Smooth muscle cell (in vitro differentiated cells): ENCODE results near the gene DCUN1D1. TPM values are rescaled to one million over a fixed set of nuclear protein-coding genes. Genes with fewer than 3 reads are reported as not detected.

Experiments
- DNase-seq: peaks from one replicate; lab custom pipeline; 2025; ENCODE audit not compliant: unreplicated experiment; lab: John Stamatoyannopoulos, UW
- H2AFZ ChIP-seq: fragments of 200-600 bp; sonication (generic); 2 replicates; pipeline ENCODE4 v1.6.0; 2016; ENCODE audit warnings: antibody characterized with exemption, low read depth, mild to moderate bottlenecking
- H3F3A ChIP-seq: fragments of 200-600 bp; sonication (generic); 2 replicates; pipeline ENCODE4 v1.6.0; 2017; ENCODE audit warnings: antibody characterized with exemption, low read depth
- H3K27ac ChIP-seq: fragments of 200-600 bp; sonication (generic); 2 replicates; pipeline ENCODE4 v1.5.1; 2016; ENCODE audit warnings: low read depth, mild to moderate bottlenecking
- H3K27me3 ChIP-seq: fragments of 200-600 bp; sonication (generic); 2 replicates; pipeline ENCODE4 v1.6.1; 2016; ENCODE audit warnings: low read depth, mild to moderate bottlenecking
- H3K36me3 ChIP-seq: fragments of 200-600 bp; sonication (generic); 2 replicates; pipeline ENCODE4 v1.5.1; 2016; ENCODE audit warnings: low read depth
- H3K4me1 ChIP-seq: fragments of 200-600 bp; sonication (generic); 2 replicates; pipeline ENCODE4 v1.5.1; 2016; ENCODE audit warnings: low read depth
- H3K4me2 ChIP-seq: fragments of 200-600 bp; sonication (generic); 2 replicates; pipeline ENCODE4 v1.6.0; 2016; ENCODE audit warnings: mild to moderate bottlenecking
- H3K4me3 ChIP-seq: fragments of 200-600 bp; sonication (generic); 2 replicates; pipeline ENCODE4 v1.5.1; 2016; ENCODE audit warnings: mild to moderate bottlenecking
- H3K79me2 ChIP-seq: fragments of 200-600 bp; sonication (generic); 2 replicates; pipeline ENCODE4 v1.6.0; 2016; ENCODE audit warnings: low read depth, mild to moderate bottlenecking
- H3K9ac ChIP-seq: fragments of 200-600 bp; sonication (generic); 2 replicates; pipeline ENCODE4 v1.6.0; 2016; ENCODE audit warnings: low read depth
- H3K9me3 ChIP-seq: fragments of 200-600 bp; sonication (generic); replicated peaks from 2 replicates; pipeline ENCODE4 v1.5.1; 2016; ENCODE audit warnings: low read depth
- H4K20me1 ChIP-seq: fragments of 200-600 bp; sonication (generic); 2 replicates; pipeline ENCODE4 v1.6.0; 2016; ENCODE audit warnings: low read depth
- CTCF ChIP-seq: fragments of 200-600 bp; sonication (generic); IDR thresholded peaks from 2 replicates; pipeline ENCODE4 v1.5.1; 2017; ENCODE audit warnings: borderline replicate concordance, mild to moderate bottlenecking, antibody characterized with exemption; ENCODE audit not compliant: insufficient read depth, poor library complexity, severe bottlenecking
- WGBS: methylation state at CpG from one replicate; pipeline ENCODE4 v1.1.7; 2016; ENCODE audit warnings: low lambda C conversion rate; 5-methylcytosine and 5-hydroxymethylcytosine counted together
- polyA plus RNA-seq: library from polyadenylated mRNA; unstranded; fragments of >200 nt; fragmentation: Nextera tagmentation; extraction: Ambion mirVana; gene quantifications from 2 replicates; pipeline ENCODE4 v1.2.1, GENCODE V29; 2016
- total RNA-seq: library from RNA; depleted of rRNA; stranded (reverse); fragments of >200 nt; gene quantifications from 2 replicates; pipeline ENCODE4 v1.2.3, GENCODE V29; 2014

Gene DCUN1D1
- total and polyA plus RNA-seq, 2 experiments from 2014 or later, result 14.4 to 25.7 TPM

- no peak for TF ChIP-seq CTCF
- H3K4me1 ChIP-seq, result peaks cover 5% of the 10 kb centered on the region
- H3K4me2 ChIP-seq, result no peak overlapping the region
- H3K36me3 ChIP-seq, result no peaks in the 10 kb centered on the region
- peak overlapping the region; percentile 69 for H3K27ac ChIP-seq
- no peak for DNase-seq
- H3K9ac ChIP-seq, result no peak overlapping the region
- H3K9me3 ChIP-seq, result no peaks in the 10 kb centered on the region
- H3K27me3 ChIP-seq, result no peaks in the 10 kb centered on the region
- H3F3A ChIP-seq, result peaks cover 3% of the 10 kb centered on the region
- WGBS, result 92% methylated on average over 4 of the region's 4 CpGs
- H2AFZ ChIP-seq, result no peak overlapping the region
- no peaks in the 10 kb centered on the region for H3K79me2 ChIP-seq
- H4K20me1 ChIP-seq, result no peaks in the 10 kb centered on the region
- H3K4me3 ChIP-seq, result no peak overlapping the region
These were observed 58.5 kb downstream of the DCUN1D1 start for GRCh38 chr3:182921665-182922355.

GRCh38 chr3:182920515-182921084 is 59.7 kb downstream of the DCUN1D1 start:
- H3K27ac ChIP-seq, result peak overlapping the region; percentile 69
- H4K20me1 ChIP-seq, result no peaks in the 10 kb centered on the region
- 22% methylated on average over 9 of the region's 9 CpGs for whole genome bisulfite sequencing
- H3K9ac ChIP-seq, result no peak overlapping the region
- no peak overlapping the region for H2AFZ ChIP-seq
- H3F3A ChIP-seq, result peaks cover 3% of the 10 kb centered on the region
- peak overlapping the region; percentile 36 for H3K4me2 ChIP-seq
- TF ChIP-seq CTCF, result no peak
- no peaks in the 10 kb centered on the region for H3K27me3 ChIP-seq
- no peaks in the 10 kb centered on the region for H3K79me2 ChIP-seq
- H3K4me3 ChIP-seq, result no peak overlapping the region
- H3K36me3 ChIP-seq, result no peaks in the 10 kb centered on the region
- no peak for DNase-seq
- H3K4me1 ChIP-seq, result peaks cover 5% of the 10 kb centered on the region
- no peaks in the 10 kb centered on the region for H3K9me3 ChIP-seq

GRCh38 chr3:182919866-182920357 is 60.4 kb downstream of the DCUN1D1 start:
- no peak overlapping the region for H3K4me2 ChIP-seq
- H3K9ac ChIP-seq, result no peak overlapping the region
- peak overlapping the region; percentile 69 for H3K27ac ChIP-seq
- H3K4me1 ChIP-seq, result peaks cover 5% of the 10 kb centered on the region
- no peaks in the 10 kb centered on the region for H3K9me3 ChIP-seq
- no peaks in the 10 kb centered on the region for H3K27me3 ChIP-seq
- no peak overlapping the region for H3K4me3 ChIP-seq
- DNase-seq, result no peak
- H4K20me1 ChIP-seq, result no peaks in the 10 kb centered on the region
- no peak overlapping the region for H2AFZ ChIP-seq
- no peak for TF ChIP-seq CTCF
- peaks cover 3% of the 10 kb centered on the region for H3F3A ChIP-seq
- WGBS, result 73% methylated on average over 5 of the region's 5 CpGs
- no peaks in the 10 kb centered on the region for H3K79me2 ChIP-seq
- H3K36me3 ChIP-seq, result peaks cover 4% of the 10 kb centered on the region
